SW480 (cell line): ENCODE measurements around the gene IFNE.

Experiments used
- DNase-seq: peaks from one replicate; pipeline ENCODE4 v3.0.0-alpha.2; 2016; ENCODE audit warnings: low spot score

The IFNE gene

GRCh38 chr9:21482213-21482612 lies at the start of gene IFNE:
TSS of gene IFNE (minus strand) at chr9:21482313. CDS start at chr9:21481694, 619 bp downstream.
- no peak for DNase-seq

GRCh38 chr9:21528123-21528808 lies 46.2 kb upstream of the IFNE start:
- no peak for DNase-seq

GRCh38 chr9:21527579-21527978 lies 45.5 kb upstream of the IFNE start:
- DNase-seq: no peak

- DNase-seq: no peak
Measured at GRCh38 chr9:21525174-21525573, 43.1 kb upstream of the IFNE start.

- DNase-seq: no peak
Measured at GRCh38 chr9:21524099-21524830, 42.2 kb upstream of the IFNE start.

- DNase-seq: no peak
Measured at GRCh38 chr9:21523021-21524014, 41.2 kb upstream of the IFNE start.

GRCh38 chr9:21522348-21522747 lies 40.2 kb upstream of the IFNE start:
- no peak for DNase-seq

GRCh38 chr9:21521448-21521847 lies 39.3 kb upstream of the IFNE start:
- no peak for DNase-seq

GRCh38 chr9:21520501-21521228 lies 38.6 kb upstream of the IFNE start:
- DNase-seq: no peak

GRCh38 chr9:21519855-21520434 lies 37.8 kb upstream of the IFNE start:
- DNase-seq: no peak

GRCh38 chr9:21516796-21517195 lies 34.7 kb upstream of the IFNE start:
- DNase-seq: no peak

- DNase-seq: no peak
Measured at GRCh38 chr9:21513431-21513830, 31.3 kb upstream of the IFNE start.

GRCh38 chr9:21510806-21511205 lies 28.7 kb upstream of the IFNE start:
- DNase-seq: no peak

- DNase-seq: no peak
Measured at GRCh38 chr9:21507483-21507790, 25.3 kb upstream of the IFNE start.

- no peak for DNase-seq
Measured at GRCh38 chr9:21506626-21507482, 24.7 kb upstream of the IFNE start.

GRCh38 chr9:21505425-21506179 lies 23.5 kb upstream of the IFNE start:
- DNase-seq: no peak

GRCh38 chr9:21504894-21505293 lies 22.8 kb upstream of the IFNE start:
- no peak for DNase-seq

- DNase-seq: no peak
Measured at GRCh38 chr9:21504113-21504512, 22.0 kb upstream of the IFNE start.

GRCh38 chr9:21502586-21502985 lies 20.5 kb upstream of the IFNE start:
- DNase-seq: no peak

- no peak for DNase-seq
Measured at GRCh38 chr9:21499912-21500311, 17.8 kb upstream of the IFNE start.
